ENCODE measurements around the gene ABHD5.

Gene ABHD5

DNA sequence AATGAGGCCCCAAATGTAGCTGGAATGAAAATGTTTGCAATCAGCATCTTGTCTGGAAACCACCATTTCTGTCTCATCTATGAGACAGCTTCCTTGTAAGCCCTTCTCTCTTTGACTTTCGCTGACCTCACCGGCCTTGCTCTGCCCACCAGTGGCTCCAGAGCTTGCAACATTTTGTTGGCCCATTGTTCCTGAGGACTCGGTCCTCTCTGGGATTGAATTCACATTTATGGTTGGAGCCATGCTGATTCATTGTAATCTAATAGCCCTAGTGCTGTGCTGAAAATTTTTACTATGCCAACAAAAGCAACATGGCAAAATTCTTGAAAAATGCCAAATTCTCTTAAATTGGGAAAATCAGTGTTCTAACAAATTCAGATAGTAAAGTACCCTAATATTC lies 37.2 kb downstream of the ABHD5 start:
- DNase-seq, result no peak

DNA sequence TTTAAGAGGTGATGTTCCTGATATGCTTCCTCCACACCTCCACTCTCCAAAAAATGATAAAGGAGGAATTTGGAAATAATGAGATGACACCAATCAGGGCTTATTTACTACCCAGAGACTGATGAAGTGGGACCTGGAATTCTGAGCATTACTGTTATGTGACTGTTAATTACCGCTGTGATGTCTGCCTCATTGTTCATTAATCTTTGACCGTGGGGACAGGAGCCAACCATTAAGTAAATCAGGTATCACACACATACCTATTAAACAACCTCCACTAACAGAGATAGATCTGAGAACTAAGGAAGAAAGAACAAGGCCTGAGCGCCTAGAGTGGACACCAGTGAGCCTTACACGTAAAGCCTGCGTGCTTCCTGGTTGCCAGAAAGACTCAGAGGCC lies 37.7 kb downstream of the ABHD5 start:
- DNase-seq, result no peak

DNA sequence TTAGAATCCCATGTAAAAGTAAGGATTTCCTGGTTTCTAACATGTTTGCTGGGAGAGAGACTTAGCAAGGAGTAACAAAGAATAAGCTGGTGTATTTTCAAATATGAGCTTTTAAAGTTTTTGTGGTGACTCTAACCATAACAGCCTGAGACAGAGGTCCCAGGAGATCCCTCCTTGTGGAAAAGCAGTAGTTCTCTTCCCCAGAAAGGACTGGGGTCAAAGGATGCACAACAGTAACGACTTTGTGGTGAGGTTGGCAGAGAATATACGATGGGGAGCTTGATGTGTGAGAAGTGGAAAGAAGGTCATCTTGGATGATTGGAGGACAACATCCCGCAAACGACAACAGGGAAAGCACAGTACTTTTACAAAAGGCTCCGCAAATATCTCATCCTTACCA lies 38.2 kb downstream of the ABHD5 start:
- no peak for DNase-seq

DNA sequence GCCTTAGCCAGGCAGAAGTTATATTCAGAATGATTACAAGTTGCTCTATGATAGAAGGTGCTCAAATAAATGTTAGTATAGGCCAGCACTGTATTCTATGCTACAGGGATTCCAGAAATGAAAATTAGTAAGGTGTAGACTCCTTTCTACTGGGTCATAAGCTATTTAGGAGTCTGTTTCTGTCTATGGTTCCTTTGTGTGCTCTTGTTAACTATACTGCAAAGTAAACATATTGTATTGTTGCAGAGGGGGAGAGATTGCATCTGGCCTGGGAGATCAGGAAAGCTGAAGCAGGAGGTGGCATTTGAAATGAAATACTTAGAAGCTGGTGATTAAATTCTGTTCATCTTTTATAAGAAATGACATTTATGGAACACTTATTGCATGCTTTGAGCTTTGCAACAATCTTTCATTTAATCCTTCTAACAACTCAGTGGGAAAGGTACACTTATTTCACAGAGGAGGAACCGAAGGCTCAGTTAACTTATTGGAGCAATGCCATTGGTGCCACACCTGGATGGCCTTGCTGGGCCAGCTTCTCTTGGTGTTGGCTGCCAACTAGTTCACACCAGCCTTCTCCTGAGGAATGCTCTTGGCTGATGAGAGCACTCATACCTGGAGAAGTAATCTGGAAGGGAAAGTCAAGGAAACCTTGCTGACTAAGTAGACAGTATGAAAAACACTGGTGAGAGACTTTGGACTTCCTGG lies 39.1 kb downstream of the ABHD5 start:
- DNase-seq, result no peak

DNA sequence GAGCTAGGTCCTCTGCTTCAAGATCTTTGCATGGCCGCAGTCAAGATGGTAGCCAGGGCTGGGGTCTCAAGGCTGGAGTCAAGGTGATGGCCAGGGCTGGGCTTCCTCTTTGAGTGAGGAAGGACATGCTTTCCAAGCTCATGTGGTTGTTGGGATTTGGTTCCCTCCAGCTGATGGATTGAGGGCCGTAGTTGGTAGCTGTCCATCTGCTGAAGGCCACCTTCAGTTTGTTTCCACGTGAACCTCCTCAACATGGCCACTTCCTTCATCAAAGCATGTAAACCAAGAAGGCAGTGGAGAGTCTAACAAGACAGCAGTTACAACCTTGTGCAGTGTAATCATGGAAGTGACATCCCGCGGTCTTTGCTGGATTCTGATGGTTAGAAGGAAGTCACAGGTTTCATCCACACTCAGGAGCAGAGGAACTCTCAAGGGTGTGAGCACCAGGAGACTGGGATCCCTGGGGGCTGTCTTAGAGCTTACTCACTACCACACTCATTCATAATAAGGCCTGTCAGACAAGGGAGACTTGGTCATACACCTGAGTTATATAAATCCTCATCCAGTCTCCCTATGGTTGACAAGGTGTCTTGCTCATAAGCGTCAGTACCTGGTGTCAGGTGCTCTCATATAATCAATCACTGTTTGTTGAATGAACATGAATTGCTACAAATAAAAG lies 42.1 kb downstream of the ABHD5 start:
- no peak for DNase-seq

DNA sequence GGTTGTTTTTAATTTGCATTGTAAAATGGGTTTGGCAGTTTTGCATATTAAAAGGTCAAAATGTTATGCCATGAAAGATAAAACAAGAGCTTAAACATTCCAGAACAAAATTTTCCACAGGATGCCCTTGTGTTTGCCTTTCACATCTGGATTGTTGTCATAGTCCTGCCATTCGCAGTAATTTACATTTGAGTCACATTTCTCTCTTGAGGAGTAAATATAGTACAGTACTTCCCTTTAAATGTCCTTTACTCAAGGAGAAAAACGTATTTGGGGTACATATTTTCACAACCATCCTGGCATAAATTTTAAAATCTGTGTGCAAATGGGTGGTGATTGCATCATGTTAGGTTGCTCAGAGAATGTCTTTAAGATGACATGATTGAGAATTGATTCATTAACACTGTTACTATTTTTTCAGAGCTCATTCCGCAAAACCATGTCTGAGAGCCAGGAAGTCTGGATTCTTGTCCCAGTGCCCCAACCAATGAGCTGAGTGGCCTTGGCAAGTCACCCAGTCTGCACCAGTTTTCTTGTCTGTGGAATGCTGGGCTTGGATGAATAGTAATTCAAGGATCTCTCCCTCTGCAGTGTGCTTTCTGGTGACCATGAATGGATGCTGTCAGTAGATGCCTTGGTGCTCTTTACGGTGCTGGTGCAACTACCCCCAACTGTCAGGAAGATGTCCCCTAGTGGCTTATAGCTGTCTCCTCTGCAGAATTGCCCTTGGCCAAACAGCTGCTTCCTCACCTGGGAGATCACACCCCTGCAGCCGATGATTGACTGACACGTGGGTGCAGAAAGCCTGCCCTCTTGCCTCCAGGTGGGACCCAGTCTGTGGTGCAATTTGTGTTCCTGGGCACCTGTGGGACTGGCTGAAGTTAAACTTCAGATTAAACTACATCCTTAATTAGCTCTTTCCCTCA lies 43.0 kb downstream of the ABHD5 start:
- DNase-seq, result no peak

DNA sequence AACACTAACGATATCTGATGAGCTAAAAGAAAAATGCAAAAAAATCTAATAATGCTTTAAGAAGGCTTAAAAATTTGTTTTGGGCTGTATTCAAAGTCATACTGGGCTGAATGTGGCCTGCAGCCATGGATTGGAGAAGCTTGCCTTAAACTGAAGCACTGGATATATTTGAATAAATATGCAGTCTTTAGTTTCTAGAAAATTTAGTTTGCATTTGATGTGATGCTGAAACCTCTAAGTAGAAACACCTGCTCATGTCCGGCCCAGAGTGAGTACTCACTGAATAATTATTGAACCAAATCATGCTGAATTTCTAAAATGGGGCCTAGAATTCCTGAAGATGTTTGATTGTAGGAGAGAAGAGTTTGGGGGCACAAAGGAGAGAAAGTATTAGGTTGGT lies 43.9 kb downstream of the ABHD5 start:
- DNase-seq, result no peak

DNA sequence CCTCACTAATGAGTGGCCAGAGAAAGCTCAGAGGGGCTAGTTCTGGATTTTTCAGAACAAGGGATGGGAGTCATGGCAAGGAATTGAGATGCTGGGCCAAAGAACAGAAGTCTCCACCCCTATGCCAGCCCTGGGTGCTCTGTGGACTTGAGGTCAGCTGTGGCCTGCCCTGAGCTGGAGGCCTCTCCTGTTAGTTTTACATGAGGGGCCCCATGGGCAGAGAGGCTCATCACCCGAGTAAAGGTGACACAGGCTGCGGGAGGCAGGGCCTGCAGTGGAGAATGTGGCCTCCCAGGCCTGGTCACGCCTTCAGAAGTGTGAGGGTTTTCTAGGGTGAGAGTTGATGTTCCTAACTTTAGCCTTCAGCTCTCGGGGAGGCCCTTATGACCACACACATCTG lies 44.9 kb downstream of the ABHD5 start:
- no peak for DNase-seq

DNA sequence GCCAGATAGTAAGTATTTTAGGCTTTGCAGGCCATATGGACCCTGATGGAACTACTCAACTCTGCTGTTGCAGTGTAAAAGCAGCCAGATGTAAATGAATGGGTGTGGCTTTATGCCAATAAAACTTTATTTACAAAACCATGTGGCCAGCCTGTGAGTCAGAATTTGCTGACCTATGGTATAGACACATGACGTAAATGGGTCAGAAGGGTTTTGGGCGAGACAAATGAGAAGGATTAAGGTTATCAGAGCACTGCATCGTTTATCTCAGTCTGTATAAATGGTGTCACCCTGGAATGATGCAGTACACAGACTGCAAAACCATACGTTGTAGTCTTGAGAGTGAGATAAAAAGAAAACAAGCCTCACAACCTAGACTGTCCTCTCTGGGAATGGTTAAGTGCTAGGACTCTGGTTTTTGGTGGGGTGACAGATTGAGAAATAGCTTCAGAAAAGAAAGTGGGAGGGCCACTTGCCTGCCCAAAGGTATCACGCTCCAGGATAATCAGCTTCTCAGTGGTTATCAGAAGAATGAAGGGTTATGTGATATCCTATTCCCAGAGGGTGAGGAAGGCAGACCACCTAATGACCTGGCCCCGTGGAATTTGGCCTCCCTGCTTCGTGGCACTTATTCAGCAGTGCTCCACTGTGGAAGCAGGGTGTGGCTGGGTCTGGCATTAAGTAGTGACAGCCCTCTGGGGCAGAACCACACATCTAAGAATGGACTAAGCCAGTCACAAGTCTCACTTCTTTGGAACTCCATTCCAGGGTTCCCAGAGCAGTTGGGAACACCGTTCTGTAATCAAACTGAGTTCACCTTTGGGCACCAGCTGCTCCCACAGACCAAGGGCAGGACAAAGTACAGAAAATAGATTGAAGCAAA lies 46.1 kb downstream of the ABHD5 start:
- DNase-seq, result no peak

DNA sequence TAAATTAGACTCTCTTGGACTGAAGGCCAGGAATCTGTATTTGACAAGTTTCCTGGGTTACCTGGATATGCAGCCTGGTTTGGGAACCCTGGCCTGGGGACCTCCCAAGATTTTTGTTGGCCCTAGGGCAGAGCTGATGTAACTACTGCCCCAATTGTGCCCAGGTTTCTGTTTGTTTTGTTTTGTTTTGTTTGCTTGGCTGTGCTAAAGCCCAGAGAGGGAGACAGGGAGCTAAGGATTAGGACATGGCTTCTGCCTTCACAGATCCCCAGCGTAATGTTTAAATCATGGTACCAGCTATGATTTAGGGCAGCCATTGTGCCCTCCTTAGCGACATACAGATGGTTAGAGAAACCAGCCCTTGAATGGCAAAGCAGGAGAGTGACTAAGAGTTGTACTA lies 47.6 kb downstream of the ABHD5 start:
- DNase-seq, result no peak

DNA sequence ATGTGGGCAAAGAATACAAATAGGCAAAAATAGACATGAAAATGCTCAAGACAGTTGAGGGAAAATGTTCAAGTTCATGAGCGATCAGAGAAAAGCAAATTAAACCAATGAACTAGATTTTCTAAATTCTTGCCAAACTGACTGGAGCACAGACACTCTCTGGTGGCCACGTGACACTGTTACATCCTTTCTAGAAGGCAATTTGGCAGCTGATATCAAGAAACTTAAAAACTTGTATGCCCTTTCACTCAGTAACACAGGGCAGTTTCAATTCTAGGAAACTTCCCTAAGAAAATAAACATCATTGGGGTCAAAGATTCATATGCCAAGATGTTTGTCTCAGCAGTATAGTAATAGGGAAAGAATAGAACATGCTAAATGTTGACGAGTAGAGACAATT lies 52.2 kb downstream of the ABHD5 start:
- no peak for DNase-seq

DNA sequence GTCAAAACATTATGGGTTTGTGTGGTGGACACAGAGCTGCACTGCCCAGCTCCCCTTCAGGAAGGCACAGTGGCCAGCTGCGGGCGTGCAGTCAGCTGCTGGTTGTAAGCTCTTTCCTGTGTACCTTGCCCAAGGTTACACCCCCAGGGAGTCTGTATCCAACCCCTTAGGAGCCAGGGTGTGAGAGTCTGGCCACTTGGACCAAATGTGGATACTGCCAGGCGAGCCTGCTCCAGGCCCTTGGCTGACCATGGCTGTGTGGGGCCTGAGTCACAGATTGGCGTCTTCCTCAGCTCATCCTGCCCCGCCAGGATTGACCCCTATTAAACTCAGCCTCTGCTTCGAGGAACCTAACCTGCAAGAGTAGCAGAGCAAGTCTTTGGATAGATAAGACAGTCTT lies 56.9 kb downstream of the ABHD5 start:
- DNase-seq, result no peak

DNA sequence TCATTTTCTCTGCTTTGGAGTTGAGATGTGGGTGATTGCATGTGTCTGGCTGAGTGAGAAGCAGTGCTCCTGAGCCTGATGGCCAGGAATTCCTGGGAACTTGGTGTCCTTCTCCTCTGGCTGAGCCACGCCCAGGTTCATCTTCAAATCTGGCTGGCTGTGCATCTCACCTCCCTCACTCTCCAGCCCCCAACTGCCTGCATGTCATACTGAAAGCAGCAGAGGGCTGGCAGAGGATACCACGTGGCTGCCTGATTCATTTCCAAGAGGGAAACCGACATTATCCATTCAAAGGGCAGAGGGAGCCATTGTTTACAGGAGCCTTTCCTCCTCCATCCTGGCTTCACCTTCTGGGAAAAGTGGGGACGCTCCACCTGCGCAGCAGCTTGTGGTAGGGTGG lies 57.4 kb downstream of the ABHD5 start:
- no peak for DNase-seq

DNA sequence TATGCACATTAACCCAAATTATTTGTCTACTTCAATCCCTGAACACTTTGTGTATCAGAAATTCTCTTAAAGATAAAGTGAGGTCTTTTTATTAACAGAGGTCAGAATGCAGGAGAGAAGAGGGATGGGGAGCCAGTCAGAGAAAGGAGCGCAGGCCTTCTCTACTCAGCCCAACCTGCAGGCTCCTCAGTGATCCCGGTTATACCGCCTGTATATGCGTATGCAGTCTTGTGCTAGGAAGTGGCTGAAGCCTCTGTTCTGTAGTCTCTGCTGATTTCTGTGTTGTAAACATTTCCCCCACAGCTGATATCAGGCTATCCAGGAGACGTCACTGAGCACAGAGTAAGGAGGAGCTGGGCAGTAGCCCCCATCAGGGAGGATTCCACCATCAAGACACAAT lies 57.9 kb downstream of the ABHD5 start:
- DNase-seq, result no peak

DNA sequence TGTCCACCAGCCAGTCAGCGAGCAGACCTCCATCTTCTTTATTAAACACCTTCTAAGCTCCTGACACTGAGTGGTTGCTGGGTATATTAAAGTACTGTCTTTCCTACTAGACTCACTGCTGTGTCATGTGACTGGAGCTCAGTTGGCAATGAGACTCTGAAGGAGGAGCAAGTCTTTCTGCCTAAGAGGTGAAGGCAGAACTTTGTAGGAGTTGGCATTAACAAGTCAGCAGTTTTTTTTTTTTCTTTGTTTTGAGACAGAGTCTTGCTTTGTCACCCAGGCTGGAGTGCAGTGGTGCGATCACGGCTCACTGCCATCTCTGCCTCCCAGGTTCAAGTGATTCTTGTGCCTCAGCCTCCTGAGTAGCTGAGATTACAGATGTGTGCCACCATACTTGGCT lies 62.2 kb downstream of the ABHD5 start:
- no peak for DNase-seq

DNA sequence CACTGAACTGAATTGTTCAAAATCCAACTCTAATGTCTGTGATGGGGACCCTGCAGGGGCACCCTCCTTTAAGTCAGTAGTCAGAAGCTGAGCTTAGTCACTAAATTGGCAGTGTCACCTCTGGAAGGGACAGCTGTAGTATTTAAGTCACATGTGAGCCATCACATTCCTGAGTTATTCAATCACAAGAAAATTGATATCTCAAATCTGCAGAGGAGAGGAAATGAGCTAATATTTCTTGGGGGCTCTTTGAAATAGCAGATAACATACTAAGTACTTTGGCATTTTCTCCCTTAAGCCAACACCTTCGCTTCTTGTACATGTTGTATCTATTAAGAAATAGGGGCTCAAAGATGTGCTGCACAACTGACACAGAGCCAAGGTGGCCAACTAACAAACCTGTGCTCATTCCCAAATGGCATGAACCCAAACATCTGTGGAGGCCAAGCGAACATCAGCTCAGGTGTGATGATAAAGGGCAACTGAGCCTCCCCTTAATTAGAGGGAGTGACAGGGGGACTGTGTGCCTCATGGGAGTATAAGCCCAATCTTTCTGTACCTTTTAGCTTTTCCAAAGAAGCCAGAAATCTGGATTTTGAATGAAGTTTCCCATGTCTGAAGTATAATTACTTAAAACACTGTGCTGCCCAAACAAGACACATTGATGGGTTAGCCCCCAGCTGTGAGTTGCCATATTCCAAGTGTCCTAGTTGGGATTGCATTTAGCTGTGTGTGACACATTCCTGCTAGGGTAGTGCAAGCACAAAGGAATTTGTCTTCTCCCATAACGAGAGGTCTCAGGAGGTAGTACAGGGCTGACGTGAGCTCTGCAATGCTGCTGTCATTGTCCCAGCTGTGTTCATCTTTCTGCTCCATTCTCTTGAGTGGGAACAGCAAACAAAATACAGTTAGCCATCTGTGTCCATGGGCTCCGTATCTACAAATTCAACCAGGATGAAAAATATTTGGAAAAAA lies 63.3 kb downstream of the ABHD5 start:
- DNase-seq, result no peak

DNA sequence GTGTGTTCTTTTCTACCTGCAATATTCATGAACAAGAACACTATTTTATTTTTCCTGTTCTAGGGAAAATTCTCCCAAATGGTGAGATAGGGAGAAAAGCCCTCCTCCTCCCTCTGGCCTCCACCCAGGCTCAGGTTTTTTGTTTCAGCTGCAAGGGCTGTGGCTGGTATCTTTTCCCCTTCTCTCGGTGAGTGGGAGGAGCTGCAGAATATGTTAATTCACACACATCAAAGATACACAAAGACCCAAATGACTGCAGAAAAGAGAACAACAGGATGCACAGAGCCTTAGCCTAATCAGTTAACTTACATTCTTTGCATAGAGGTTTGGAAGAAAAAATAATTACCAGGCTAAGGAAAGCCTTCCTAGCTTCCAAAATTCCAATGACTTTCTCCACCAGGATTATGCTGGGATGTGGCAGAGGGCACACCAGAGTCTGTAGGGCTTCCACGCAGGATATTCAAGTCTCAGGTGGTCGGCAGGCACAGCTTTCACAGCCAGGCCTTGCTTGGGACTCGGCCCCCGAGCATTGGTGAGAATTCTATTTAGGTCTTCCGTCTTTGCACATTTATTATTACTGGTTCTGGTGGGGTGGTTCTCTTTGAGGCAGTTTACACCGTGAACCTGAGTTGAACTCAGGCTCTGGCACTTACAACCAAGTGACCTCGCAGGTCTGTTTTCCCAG lies 64.9 kb downstream of the ABHD5 start:
- DNase-seq, result no peak

DNA sequence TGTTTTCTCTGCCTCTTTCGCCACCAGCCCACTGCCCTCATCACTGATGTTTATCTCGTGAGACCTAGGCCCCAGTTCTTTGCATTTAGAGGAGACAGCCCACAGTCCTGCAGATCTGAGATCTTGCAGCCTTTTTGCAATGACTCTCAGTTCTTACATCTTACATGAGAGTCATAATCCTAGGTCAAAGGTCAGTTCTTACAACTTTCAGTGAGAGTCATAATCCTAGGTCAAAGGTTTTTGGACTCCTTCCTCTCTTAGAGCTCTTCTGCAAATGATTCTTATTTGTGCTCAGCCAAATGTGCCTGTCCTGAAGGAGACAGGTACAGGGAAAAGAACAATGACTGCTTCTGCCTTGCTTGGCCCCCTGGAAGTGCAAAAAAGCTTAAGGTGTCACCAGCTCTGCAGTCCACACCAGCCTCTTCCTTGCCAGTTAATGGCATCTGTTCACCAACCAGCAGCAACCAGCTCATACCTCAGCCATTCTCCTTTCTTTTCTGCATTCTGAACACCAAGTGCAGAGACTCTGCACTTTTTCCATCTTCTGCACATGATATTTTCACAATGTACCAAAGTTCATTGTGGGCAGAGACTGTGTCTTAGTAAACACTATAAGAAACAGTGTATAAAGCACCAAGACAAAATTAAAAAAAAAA lies 67.1 kb downstream of the ABHD5 start:
- DNase-seq, result no peak

DNA sequence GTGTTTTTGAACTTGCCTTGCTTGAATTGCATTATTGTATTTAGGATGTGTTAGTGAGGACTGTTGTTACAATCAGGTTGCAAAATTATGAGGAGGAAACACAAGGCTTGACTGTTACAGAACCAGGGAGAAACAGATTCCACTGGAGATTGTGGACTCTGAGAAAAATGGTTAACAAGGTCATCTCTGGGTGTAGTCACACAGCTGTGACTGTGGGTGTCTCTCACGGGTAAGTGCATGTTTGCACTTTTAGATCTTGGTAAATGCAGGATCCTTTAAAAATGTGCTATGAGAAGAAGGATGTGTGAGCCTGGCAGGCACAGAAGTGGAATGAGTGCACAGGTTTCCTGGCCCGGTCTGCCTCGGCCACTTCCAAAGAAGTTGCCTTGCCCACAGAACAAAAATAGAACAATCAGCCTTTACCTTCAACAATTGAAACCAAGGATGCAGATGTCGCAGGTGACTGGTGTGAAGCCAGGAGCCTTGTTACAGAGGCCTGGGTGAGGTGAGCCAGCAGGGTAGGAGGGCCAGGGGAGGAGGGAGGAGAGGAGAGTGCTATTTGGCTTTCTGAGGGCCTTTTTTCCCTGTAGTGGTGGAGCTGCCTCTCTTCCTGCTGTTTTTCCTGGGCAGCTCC lies 68.0 kb downstream of the ABHD5 start:
- no peak for DNase-seq

DNA sequence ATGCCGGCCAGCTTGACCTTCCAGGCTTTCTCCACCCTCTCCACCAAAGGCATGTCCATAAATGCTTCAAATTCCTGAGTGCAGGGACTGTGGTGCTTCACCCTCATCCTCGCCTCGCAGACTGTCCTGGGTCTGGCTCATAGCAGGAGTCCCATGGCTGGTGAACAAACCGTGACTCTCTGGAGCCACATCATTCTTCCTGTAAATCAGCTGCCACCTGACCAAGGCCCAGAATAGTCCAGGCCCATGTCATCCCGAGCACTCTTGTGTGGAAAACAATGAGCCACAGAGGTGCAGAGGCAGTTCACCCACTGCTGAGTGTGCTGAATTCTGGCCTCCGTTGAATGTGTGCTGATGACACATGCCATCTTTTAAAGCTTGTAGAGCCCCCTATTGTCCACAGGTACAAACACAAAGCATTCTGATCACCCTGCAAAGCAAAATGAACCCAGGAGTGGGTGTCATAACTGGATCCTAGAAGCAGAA lies 68.6 kb downstream of the ABHD5 start:
- DNase-seq, result no peak

Data from NCI-H2107 (cell line).